GM21526 (cell line): ENCODE data around the gene EBI3.
"Not testable (repeated sequence)": the region's sequence is repeated elsewhere in the genome, so short reads cannot be mapped to it uniquely, and the experiment has no call there.

Experiments
- ATAC-seq: cut with Tn5 transposase; IDR thresholded peaks from one replicate; pipeline ENCODE4 v1.9.1; 2021; ENCODE audit warnings: moderate library complexity; ENCODE audit not compliant: unreplicated experiment, low FRiP score

The EBI3 gene

GRCh38 chr19:4233282-4233853 is 4.0 kb downstream of the EBI3 start:
- ATAC-seq = no peak

GRCh38 chr19:4234142-4234861 is 5.0 kb downstream of the EBI3 start:
- no peak for ATAC-seq

GRCh38 chr19:4234862-4235201 is 5.5 kb downstream of the EBI3 start:
- ATAC-seq = no peak

- not testable (repeated sequence) for ATAC-seq
Observed at GRCh38 chr19:4237510-4237909, 8.2 kb downstream of the EBI3 start.

GRCh38 chr19:4238831-4239230 is 9.5 kb downstream of the EBI3 start:
- ATAC-seq = no peak

GRCh38 chr19:4241824-4242430 is 12.6 kb downstream of the EBI3 start:
- no peak for ATAC-seq

GRCh38 chr19:4245938-4246337 is 16.6 kb downstream of the EBI3 start:
- ATAC-seq = not testable (repeated sequence)

GRCh38 chr19:4246767-4247593 is 17.7 kb downstream of the EBI3 start, which contains the start of gene YJU2:
YJU2 (plus strand) TSS chr19:4247080; CDS start chr19:4247147, 67 bp downstream.
- peak; percentile 75 for ATAC-seq

- no peak for ATAC-seq
Observed at GRCh38 chr19:4256563-4256962, 27.2 kb downstream of the EBI3 start.

GRCh38 chr19:4257025-4257424 is 27.7 kb downstream of the EBI3 start:
- ATAC-seq = no peak

- no peak for ATAC-seq
Observed at GRCh38 chr19:4258181-4258580, 28.9 kb downstream of the EBI3 start.

- no peak for ATAC-seq
Observed at GRCh38 chr19:4260613-4261191, 31.4 kb downstream of the EBI3 start.

- ATAC-seq = no peak
Observed at GRCh38 chr19:4264812-4265211, 35.5 kb downstream of the EBI3 start.

- ATAC-seq = no peak
Observed at GRCh38 chr19:4266253-4267000, 37.1 kb downstream of the EBI3 start.

GRCh38 chr19:4267101-4267900 is 38.0 kb downstream of the EBI3 start:
- ATAC-seq = no peak

GRCh38 chr19:4267901-4268815 is 38.8 kb downstream of the EBI3 start:
- no peak for ATAC-seq

- no peak for ATAC-seq
Observed at GRCh38 chr19:4268816-4269430, 39.6 kb downstream of the EBI3 start.

GRCh38 chr19:4272894-4273293 is 43.6 kb downstream of the EBI3 start:
- ATAC-seq = no peak
